HepG2 (cell line): ENCODE data around the gene TMBIM4. TPM values are rescaled to one million over a fixed set of nuclear protein-coding genes. Genes with fewer than 3 reads are reported as not detected.
A peak's percentile ranks its signal among the peaks of the same experiment; 100 is the strongest.

Source experiments
- ARID3A ChIP-seq: IDR thresholded peaks from 2 replicates; pipeline ENCODE4 v1.6.1; 2012; ENCODE audit warnings: low read depth, low read length, improper control_type of control experiment
- FOXO1 ChIP-seq: sonication (generic); formaldehyde crosslinking; IDR thresholded peaks from 2 replicates; pipeline ENCODE4 v1.4.0; 2020; ENCODE audit warnings: missing genetic modification reagents
- HNRNPL ChIP-seq: fragments of 200-400 bp; formaldehyde crosslinking; IDR thresholded peaks from 2 replicates; pipeline ENCODE4 v1.6.1; 2017; ENCODE audit warnings: mild to moderate bottlenecking, low read depth, low read length
- KDM3A ChIP-seq: IDR thresholded peaks from 2 replicates; pipeline ENCODE4 v1.6.1; 2018; ENCODE audit warnings: low read depth, missing compliant biosample characterization
- KDM5A ChIP-seq: fragments of 200-600 bp; sonication (generic); IDR thresholded peaks from 2 replicates; pipeline ENCODE4 v1.7.0; 2018; ENCODE audit warnings: antibody characterized with exemption, mild to moderate bottlenecking, low read length, borderline replicate concordance
- MAFF ChIP-seq: IDR thresholded peaks from 2 replicates; pipeline ENCODE4 v1.6.1; 2011; ENCODE audit warnings: low read depth, low read length, improper control_type of control experiment
- RERE ChIP-seq: IDR thresholded peaks from 2 replicates; pipeline ENCODE4 v1.6.1; 2016; ENCODE audit warnings: low read depth, missing genetic modification reagents, missing compliant biosample characterization
- SRSF9 ChIP-seq: fragments of 200-400 bp; formaldehyde crosslinking; IDR thresholded peaks from 2 replicates; pipeline ENCODE4 v1.6.1; 2018; ENCODE audit warnings: borderline replicate concordance, mild to moderate bottlenecking, low read depth, low read length; ENCODE audit not compliant: insufficient read depth, poor library complexity, severe bottlenecking
- TSC22D2 ChIP-seq: sonication (generic); formaldehyde crosslinking; IDR thresholded peaks from 2 replicates; pipeline ENCODE4 v1.5.1; 2020; ENCODE audit warnings: missing genetic modification reagents, mild to moderate bottlenecking, borderline replicate concordance
- ZBTB34 ChIP-seq: sonication (generic); formaldehyde crosslinking; IDR thresholded peaks from 2 replicates; pipeline ENCODE4 v1.8.0; 2022; ENCODE audit warnings: mild to moderate bottlenecking, missing genetic modification reagents
- ZBTB39 ChIP-seq: sonication (generic); formaldehyde crosslinking; IDR thresholded peaks from 2 replicates; pipeline ENCODE4 v1.5.0; 2020; ENCODE audit warnings: missing genetic modification reagents
- ZFP62 ChIP-seq: sonication (generic); formaldehyde crosslinking; IDR thresholded peaks from 2 replicates; pipeline ENCODE4 v1.4.0; 2020; ENCODE audit warnings: missing genetic modification reagents
- ZNF224 ChIP-seq: sonication (generic); formaldehyde crosslinking; IDR thresholded peaks from 2 replicates; pipeline ENCODE4 v1.5.0; 2020; ENCODE audit warnings: mild to moderate bottlenecking, missing genetic modification reagents
- ZNF232 ChIP-seq: sonication (generic); formaldehyde crosslinking; IDR thresholded peaks from 2 replicates; pipeline ENCODE4 v1.4.0; 2020; ENCODE audit warnings: missing genetic modification reagents, borderline replicate concordance
- ZNF263 ChIP-seq: sonication (generic); formaldehyde crosslinking; IDR thresholded peaks from 2 replicates; pipeline ENCODE4 v1.4.0; 2020; ENCODE audit warnings: missing genetic modification reagents
- ZNF33B ChIP-seq: sonication (generic); formaldehyde crosslinking; IDR thresholded peaks from 2 replicates; pipeline ENCODE4 v1.5.1; 2020; ENCODE audit warnings: mild to moderate bottlenecking, missing genetic modification reagents
- ZNF350 ChIP-seq: sonication (generic); formaldehyde crosslinking; IDR thresholded peaks from 2 replicates; pipeline ENCODE4 v1.4.0; 2020; ENCODE audit warnings: mild to moderate bottlenecking, low read depth, missing genetic modification reagents, borderline replicate concordance
- ZNF354B ChIP-seq: sonication (generic); formaldehyde crosslinking; IDR thresholded peaks from 2 replicates; pipeline ENCODE4 v1.8.0; 2022; ENCODE audit warnings: mild to moderate bottlenecking, missing genetic modification reagents
- ZNF564 ChIP-seq: sonication (generic); formaldehyde crosslinking; IDR thresholded peaks from 2 replicates; pipeline ENCODE4 v1.8.1; 2023; ENCODE audit warnings: mild to moderate bottlenecking, missing genetic modification reagents
- ZNF615 ChIP-seq: sonication (generic); formaldehyde crosslinking; IDR thresholded peaks from 2 replicates; pipeline ENCODE4 v1.5.0; 2020; ENCODE audit warnings: mild to moderate bottlenecking, missing genetic modification reagents, borderline replicate concordance
- polyA plus RNA-seq, 8 experiments: library from polyadenylated mRNA; depleted of rRNA in 3 of 8; stranded (reverse) in 7 of 8; unstranded in 1 of 8; fragments of >200 nt; fragmentation: Illumina TruSeq in 4 of 8; extraction: Trizol in 4 of 8; gene quantifications; 2 replicates each; pipeline versions ENCODE4 v1.2.1 to v1.2.3, GENCODE V29; 2011 to 2016; ENCODE audit warnings: low read depth in 4 of 8, missing spikeins in 1 of 8, mixed read lengths in 1 of 8; ENCODE audit not compliant: insufficient read depth in 1 of 8
- total RNA-seq, 5 experiments: library from RNA; depleted of rRNA; stranded (reverse); fragments of >200 nt; fragmentation: Illumina TruSeq; extraction: Trizol; gene quantifications; 2 replicates each; pipeline ENCODE4 v1.2.3, GENCODE V29; 2016; ENCODE audit warnings: low read depth in 1 of 5

TMBIM4 gene
- total and polyA plus RNA-seq, 2 of the 13 experiments (the other 11 are each of a cell fraction or from before 2014, with no cell fraction given), result 60.5 to 67.7 TPM

GRCh38 chr12:66107451-66107915, 62.3 kb downstream of the TMBIM4 start (continued):
- TF ChIP-seq ARID3A (peak; percentile 51; the same call in 1 of the 2 replicates), HNRNPL (no peak), ZBTB39 (CRISPR knock-in tag) (no peak), ZNF232 (CRISPR knock-in tag) (no peak), RERE (CRISPR knock-in tag) (no peak), ZNF350 (CRISPR knock-in tag) (no peak), ZNF263 (CRISPR knock-in tag) (no peak), KDM3A (CRISPR knock-in tag) (no peak), FOXO1 (CRISPR knock-in tag) (no peak), ZNF354B (CRISPR knock-in tag) (no peak), ZNF33B (no peak), ZNF564 (CRISPR knock-in tag) (no peak), ZNF224 (CRISPR knock-in tag) (no peak), SRSF9 (no peak), ZNF615 (no peak), KDM5A (no peak), ZBTB34 (CRISPR knock-in tag) (no peak), TSC22D2 (CRISPR knock-in tag) (no peak), MAFF (no peak), ZFP62 (CRISPR knock-in tag) (no peak)
